Neural crest cell (in vitro differentiated cells): ENCODE measurements around the gene LEFTY2. TPM values are rescaled to one million over a fixed set of nuclear protein-coding genes. Genes with fewer than 3 reads are reported as not detected.
A peak's percentile ranks its signal among the peaks of the same experiment; 100 is the strongest.
"Not testable (repeated sequence)": the region's sequence is repeated elsewhere in the genome, so short reads cannot be mapped to it uniquely, and the experiment has no call there.

Source experiments
- DNase-seq: peaks from one replicate; pipeline ENCODE4 v3.0.0; 2021; ENCODE audit warnings: low read depth, mixed read lengths, low spot score
- H3K27ac Mint-ChIP-seq: one replicate; pipeline ENCODE4 v1.8.0; 2021; ENCODE audit warnings: mild to moderate bottlenecking, mixed read lengths; ENCODE audit not compliant: unreplicated experiment
- H3K27me3 Mint-ChIP-seq: 2 replicates; pipeline ENCODE4 v1.8.0; 2021; ENCODE audit warnings: low read depth, mild to moderate bottlenecking, mixed read lengths
- H3K36me3 Mint-ChIP-seq: 2 replicates; pipeline ENCODE4 v1.8.0; 2021; ENCODE audit warnings: low read depth, mild to moderate bottlenecking, mixed read lengths
- H3K4me1 Mint-ChIP-seq: 2 replicates; pipeline ENCODE4 v1.8.0; 2021; ENCODE audit warnings: mixed read lengths
- H3K4me3 Mint-ChIP-seq: one replicate; pipeline ENCODE4 v1.8.0; 2021; ENCODE audit warnings: mild to moderate bottlenecking, mixed read lengths
- H3K9me3 Mint-ChIP-seq: 2 replicates; pipeline ENCODE4 v1.8.0; 2021; ENCODE audit warnings: mixed read lengths
- CTCF ChIP-seq: fragments of 200-600 bp; sonication (generic); conservative IDR thresholded peaks from 2 replicates; pipeline ENCODE4 v1.5.0; 2021; ENCODE audit warnings: antibody characterized with exemption, mild to moderate bottlenecking
- total RNA-seq: library from RNA; stranded (reverse); gene quantifications from 2 replicates; pipeline ENCODE4 v1.2.1, GENCODE V29; 2021

Gene LEFTY2
- total RNA-seq, 1 donor from 2014 or later, result not detected

GRCh38 chr1:225891229-225891972 is 49.6 kb downstream of the LEFTY2 start:
- no peak for DNase-seq
- no peak overlapping the region for H3K27ac Mint-ChIP-seq
- H3K36me3 Mint-ChIP-seq, result no peaks in the 10 kb centered on the region
- H3K4me1 Mint-ChIP-seq, result peaks cover 20% of the 10 kb centered on the region
- TF ChIP-seq CTCF, result no peak
- peaks cover 16% of the 10 kb centered on the region for H3K27me3 Mint-ChIP-seq
- no peaks in the 10 kb centered on the region for H3K9me3 Mint-ChIP-seq
- no peak overlapping the region for H3K4me3 Mint-ChIP-seq

- TF ChIP-seq CTCF, result no peak
- no peak for DNase-seq
- no peak overlapping the region for H3K27ac Mint-ChIP-seq
- H3K4me1 Mint-ChIP-seq, result peaks cover 20% of the 10 kb centered on the region
- H3K27me3 Mint-ChIP-seq, result peaks cover 18% of the 10 kb centered on the region
- no peak overlapping the region for H3K4me3 Mint-ChIP-seq
- no peaks in the 10 kb centered on the region for H3K36me3 Mint-ChIP-seq
- H3K9me3 Mint-ChIP-seq, result no peaks in the 10 kb centered on the region
Observed at GRCh38 chr1:225890346-225891228, 50.4 kb downstream of the LEFTY2 start.

GRCh38 chr1:225889743-225890142 is 51.3 kb downstream of the LEFTY2 start:
- no peak for DNase-seq
- no peak for TF ChIP-seq CTCF
- H3K4me1 Mint-ChIP-seq, result peaks cover 20% of the 10 kb centered on the region
- peaks cover 18% of the 10 kb centered on the region for H3K27me3 Mint-ChIP-seq
- no peaks in the 10 kb centered on the region for H3K36me3 Mint-ChIP-seq
- no peaks in the 10 kb centered on the region for H3K9me3 Mint-ChIP-seq
- no peak overlapping the region for H3K27ac Mint-ChIP-seq
- H3K4me3 Mint-ChIP-seq, result no peak overlapping the region

- no peaks in the 10 kb centered on the region for H3K9me3 Mint-ChIP-seq
- H3K27ac Mint-ChIP-seq, result no peak within 1 kb of the TSS
- no peak for TF ChIP-seq CTCF
- peaks cover 20% of the 10 kb centered on the region for H3K4me1 Mint-ChIP-seq
- H3K36me3 Mint-ChIP-seq, result no peaks in the 10 kb centered on the region
- DNase-seq, result no peak
- peaks cover 19% of the 10 kb centered on the region for H3K27me3 Mint-ChIP-seq
- H3K4me3 Mint-ChIP-seq, result peak within 1 kb of the TSS; percentile 38
Observed at GRCh38 chr1:225888898-225889601, 52.0 kb downstream of the LEFTY2 start, which contains the start of gene LEFTY1. LEFTY1 (minus strand) TSS chr1:225889146; CDS start chr1:225889066, 80 bp downstream.

- TF ChIP-seq CTCF, result no peak
- H3K4me3 Mint-ChIP-seq, result peak overlapping the region; percentile 38
- peaks cover 24% of the 10 kb centered on the region for H3K27me3 Mint-ChIP-seq
- H3K9me3 Mint-ChIP-seq, result no peaks in the 10 kb centered on the region
- H3K27ac Mint-ChIP-seq, result no peak overlapping the region
- peaks cover 23% of the 10 kb centered on the region for H3K4me1 Mint-ChIP-seq
- no peaks in the 10 kb centered on the region for H3K36me3 Mint-ChIP-seq
- DNase-seq, result no peak
Observed at GRCh38 chr1:225888289-225888897, 52.6 kb downstream of the LEFTY2 start.

- H3K9me3 Mint-ChIP-seq, H3K36me3 Mint-ChIP-seq, H3K27ac Mint-ChIP-seq, DNase-seq: not testable (repeated sequence)
- peaks cover 28% of the 10 kb centered on the region for H3K27me3 Mint-ChIP-seq
- peaks cover 27% of the 10 kb centered on the region for H3K4me1 Mint-ChIP-seq
- peak overlapping the region; percentile 38 for H3K4me3 Mint-ChIP-seq
Observed at GRCh38 chr1:225887554-225888288, 53.3 kb downstream of the LEFTY2 start.
